Stimulated activated CD4-positive, alpha-beta T cell treated with anti-CD3 and anti-CD28 coated beads, Interleukin-12 subunit alpha, Interleukin-12 subunit beta, amount 100 ng/mL, for 4 hours (primary cell): ENCODE measurements around the gene STX7.

ENCODE experiments used
- DNase-seq: peaks from one replicate; pipeline ENCODE4 v3.0.0-alpha.2; 2020

The STX7 gene

GRCh38 chr6:132412656-132413498 lies 100.0 kb downstream of the STX7 start:
- DNase-seq, result no peak

DNA sequence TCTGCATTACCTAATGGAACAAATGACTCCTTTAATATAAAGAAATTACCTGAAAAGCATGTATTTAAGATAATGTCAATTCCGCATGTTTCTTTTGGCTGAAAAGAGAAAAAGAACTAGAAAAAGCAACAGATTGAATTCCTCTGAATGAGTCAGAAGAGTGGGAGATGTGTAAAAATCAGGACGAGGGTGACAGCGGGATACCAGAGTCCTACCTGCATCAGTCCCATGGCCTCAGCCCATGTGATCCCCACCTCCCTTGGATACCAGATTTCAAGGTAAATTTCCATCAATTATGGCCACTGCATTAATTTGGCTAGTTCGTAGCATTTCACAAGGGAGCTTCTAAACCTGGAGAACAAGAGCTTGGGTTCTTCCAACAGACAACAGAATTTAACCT lies 101.6 kb downstream of the STX7 start:
- no peak for DNase-seq

- no peak for DNase-seq
Measured at GRCh38 chr6:132410830-132411229, 102.1 kb downstream of the STX7 start.

GRCh38 chr6:132405143-132405915 lies 107.6 kb downstream of the STX7 start:
- DNase-seq, result no peak

GRCh38 chr6:132404736-132405135 lies 108.2 kb downstream of the STX7 start:
- DNase-seq, result no peak

DNA sequence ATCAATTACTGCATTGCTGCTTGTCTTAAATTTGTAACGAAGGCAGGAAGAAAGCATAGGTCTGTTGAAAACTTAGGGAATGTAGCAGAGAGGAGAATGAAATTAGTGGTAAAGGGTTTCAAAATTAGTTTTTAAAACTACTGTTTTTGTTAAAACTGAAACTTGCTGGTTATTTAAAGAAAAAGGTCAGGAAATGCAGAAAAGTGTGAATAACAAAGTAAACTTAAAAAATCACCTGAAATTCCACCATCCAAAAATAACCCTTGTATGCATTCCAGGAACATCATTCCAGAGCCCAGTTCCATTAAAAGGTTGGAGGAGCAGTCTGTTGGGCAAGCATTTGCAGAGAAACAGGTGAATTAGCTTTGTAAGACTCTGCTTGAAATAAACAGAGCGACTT lies 108.6 kb downstream of the STX7 start:
- DNase-seq, result no peak

GRCh38 chr6:132401618-132402285 lies 111.2 kb downstream of the STX7 start:
- no peak for DNase-seq

DNA sequence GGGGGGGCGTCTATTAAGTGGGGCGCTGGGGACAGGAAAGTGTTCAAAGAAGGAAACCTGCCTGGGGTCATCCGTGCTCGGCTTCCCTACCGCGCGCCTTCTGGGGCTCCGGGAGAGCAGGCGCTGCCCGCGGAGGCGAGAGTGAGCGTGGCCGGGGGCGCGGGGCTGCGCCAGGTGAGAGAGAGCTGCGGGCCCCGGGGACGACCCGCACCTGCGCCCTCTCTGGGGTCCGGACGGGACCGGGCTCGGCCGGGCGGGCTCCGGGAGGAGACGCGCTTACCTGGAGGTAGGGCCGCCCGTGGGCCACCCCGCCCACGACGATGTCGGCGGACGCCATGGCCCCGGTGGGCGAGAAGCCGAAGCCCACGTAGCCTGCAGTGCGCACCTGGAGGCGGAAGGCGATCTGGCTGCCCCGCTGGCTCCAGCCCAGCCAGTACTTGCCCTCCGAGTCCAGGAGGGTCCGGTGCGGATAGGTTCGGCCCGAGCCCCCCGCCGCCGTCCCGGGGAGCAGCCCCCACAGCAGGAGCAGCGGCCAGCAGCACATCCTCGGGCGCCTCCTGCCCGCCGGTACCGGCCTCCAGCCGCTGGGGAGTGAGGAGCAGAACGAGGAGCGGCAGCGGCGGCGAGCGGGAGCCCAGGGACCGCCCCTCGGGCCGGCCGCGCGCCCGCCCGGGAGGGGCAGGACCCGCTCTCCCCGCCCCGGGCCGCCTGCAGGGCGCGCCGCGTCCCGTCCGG lies 111.9 kb downstream of the STX7 start, which contains the start of gene MOXD1:
Gene MOXD1, minus strand, starts transcription at position 593 of the 735 bp plus-strand sequence. Its CDS starts 49 bp downstream, at position 544.
- DNase-seq, result no peak

GRCh38 chr6:132400555-132400882 lies 112.4 kb downstream of the STX7 start:
- no peak for DNase-seq

- DNase-seq, result no peak
Measured at GRCh38 chr6:132399376-132400074, 113.4 kb downstream of the STX7 start.
